GM15510 (cell line): ENCODE measurements around the gene DUSP7.

Experiments used
- POLR2A ChIP-seq: IDR thresholded peaks from 3 replicates; pipeline ENCODE4 v1.6.1; 2011; ENCODE audit warnings: borderline replicate concordance; ENCODE audit not compliant: insufficient read length; ENCODE audit errors: extremely low read depth

Gene DUSP7

DNA sequence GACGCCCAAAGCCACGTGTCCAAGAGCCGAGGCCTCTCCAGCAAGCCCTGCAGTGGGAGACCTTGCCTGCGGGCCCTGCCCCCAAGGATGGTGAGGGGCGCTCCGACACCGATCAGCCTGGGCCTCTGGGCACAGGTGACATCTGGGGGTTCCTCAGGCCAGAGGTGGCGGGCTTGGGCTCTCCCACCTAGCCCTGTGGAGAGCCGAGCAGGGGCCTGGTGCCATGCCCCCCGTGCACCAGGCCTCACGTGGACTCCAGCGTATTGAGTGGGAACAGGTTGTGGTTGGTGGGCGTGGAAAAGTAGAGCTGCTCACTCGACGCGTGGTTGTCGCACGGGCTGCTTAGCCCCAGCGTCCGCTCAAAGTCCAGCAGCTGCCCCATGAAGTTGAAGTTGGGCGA lies 5.8 kb downstream of the DUSP7 start:
- TF ChIP-seq POLR2A = no peak

DNA sequence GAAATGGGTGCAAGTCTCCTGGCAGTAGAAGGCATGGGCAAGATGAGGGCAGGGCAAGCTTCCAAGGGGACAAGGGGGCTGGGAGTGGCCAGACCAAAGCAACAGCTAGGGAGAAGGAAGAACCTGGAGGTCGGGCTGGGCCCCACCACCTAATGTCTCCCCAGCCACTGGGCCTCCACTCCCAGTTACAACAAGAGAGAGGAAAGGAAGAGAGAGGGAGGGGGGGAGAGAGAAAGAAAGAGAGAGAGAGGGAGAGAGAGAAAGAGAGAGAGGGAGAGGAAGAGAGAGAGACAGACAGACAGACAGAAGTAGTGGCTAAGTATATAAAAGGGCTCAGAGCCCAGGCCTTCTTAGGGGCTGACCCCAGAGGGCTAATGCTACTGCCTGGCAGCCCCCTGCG lies 6.9 kb downstream of the DUSP7 start:
- TF ChIP-seq POLR2A = no peak

DNA sequence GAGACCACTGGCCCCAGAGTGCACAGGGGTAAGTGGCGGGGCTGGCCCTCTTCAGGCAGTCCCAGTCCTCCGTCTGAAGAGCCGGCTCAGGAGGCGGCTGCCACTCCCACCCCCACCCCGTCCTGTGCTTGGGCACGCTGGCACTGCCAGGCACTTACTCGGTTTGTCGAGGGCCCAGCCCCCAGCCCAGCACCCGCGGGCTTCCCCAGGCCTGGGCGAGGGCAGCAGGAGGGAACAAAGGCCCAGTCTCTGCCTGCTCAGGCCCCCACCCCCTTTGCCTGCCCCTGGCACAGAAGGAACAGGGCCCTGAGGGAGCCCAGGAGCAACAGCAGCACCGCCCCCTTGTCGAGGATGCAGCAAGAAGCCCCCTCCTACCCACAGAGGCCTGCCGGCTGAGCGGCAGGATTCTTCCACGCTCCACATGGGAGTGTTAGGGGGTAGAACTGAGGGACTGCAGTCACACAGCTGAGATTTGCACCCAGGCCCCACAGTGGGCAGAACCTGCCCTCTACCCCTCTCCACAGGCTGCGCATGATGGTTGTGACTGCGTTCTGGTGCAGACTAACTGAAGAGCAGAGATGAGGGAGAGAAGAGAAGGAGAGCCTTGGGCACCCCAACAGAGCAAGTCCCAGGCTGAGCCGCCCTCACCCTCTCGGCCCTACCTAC lies 8.9 kb downstream of the DUSP7 start:
- no peak for TF ChIP-seq POLR2A

DNA sequence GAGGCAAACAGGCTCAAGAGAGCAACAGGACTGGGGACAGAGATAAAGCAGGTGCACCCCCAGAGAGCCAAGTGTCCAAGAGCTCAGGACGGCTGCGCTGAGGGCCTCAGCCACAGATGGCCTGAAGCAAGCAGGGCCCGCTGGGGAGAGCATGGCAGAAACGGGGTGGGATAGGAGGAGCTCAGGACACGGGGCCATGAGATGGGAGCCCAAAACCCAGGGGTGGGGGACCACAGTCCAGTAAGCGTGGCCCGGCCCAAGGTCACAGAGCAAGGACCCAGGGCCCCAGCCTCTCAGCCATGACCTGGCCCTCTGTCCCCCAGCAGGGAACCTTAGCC lies 9.5 kb downstream of the DUSP7 start:
- no peak for TF ChIP-seq POLR2A

DNA sequence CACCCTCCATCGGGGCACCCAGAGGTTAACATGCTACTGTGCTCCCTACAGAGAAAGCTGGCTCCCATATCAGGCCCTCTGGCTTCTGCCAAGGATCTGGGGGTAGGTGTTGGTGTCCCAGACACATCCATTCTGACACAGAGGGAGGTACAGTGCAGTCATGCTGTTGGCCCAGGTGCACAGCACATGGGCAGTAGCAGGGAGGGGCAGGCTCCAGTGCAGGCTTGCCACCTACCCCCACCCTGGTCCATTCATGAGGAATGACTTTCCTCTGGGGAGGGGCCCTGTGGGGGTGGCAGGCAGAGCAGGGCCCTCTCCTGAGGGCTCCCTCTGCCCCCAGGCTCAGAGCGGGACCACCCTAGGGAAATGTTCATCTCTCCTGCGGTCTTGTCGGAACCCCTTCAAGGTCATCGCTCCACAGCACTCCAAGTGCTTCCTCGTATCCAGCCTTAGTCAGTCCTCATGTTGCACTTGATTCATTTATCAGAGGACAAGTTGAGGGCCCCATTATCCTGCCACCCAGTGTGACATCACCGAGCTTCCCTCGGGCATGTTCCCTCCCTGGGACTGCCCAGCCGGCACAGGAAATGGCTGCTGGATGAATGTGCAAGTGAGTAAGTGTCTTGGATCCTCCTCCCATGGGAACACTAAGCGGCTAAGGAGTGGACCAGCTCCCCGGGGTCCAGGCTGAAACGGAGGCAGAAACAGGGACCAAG lies 10.0 kb downstream of the DUSP7 start:
- no peak for TF ChIP-seq POLR2A

DNA sequence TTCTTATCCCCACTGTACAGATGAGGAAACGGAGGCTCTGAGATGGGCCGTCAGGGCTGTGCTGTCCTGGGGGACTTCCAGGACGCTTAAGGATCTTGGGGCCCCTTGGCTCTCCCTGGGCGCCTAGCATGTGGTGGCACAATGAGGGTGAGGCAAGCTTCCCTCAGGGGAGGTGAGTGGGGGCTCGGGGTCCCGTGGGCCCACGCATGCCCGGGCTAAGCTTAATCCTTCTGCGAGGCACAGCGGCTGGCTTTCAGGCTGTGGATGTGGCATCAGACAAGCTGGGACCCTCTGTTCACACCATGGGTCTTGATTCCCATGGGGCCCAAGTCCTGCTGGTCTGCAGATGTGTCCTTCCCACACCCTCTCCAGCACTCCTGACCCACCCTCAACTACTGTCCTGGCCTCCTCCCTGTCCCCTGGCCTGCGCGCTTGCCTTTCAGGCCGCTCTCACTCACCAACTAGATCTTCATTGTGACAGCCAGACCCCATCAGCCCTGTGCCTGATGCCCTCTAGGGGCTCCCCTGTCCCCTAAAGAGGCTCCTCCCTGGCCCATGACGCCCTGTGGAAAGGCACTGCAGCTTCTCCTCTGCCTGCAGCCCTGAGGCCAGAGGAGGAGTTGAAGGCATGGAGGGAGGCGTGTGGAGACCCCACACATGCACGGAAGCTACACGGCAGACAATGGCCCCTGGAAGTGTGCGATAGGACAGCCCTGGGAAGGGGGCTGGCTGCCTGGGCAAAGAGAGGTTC lies 11.3 kb downstream of the DUSP7 start:
- TF ChIP-seq POLR2A = no peak

DNA sequence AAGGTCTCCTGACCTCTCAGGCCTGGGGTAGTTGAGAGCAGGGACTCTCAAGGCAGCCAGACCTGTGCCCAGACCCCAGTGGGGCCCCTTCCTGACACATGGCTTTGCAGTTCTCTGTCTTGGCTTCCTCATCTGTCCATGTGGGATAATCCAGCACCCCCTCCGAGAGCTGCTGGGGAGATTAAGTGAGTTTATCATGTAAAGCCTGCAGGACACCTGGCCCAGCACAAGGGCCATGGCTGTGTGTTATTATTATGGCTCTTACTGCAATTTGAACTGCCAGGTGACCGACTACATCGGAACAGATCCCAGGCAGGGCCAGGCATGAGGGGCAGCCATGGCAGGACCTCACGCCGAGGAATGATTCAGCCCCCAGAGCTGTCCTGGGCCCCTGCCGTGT lies 12.6 kb downstream of the DUSP7 start:
- no peak for TF ChIP-seq POLR2A

DNA sequence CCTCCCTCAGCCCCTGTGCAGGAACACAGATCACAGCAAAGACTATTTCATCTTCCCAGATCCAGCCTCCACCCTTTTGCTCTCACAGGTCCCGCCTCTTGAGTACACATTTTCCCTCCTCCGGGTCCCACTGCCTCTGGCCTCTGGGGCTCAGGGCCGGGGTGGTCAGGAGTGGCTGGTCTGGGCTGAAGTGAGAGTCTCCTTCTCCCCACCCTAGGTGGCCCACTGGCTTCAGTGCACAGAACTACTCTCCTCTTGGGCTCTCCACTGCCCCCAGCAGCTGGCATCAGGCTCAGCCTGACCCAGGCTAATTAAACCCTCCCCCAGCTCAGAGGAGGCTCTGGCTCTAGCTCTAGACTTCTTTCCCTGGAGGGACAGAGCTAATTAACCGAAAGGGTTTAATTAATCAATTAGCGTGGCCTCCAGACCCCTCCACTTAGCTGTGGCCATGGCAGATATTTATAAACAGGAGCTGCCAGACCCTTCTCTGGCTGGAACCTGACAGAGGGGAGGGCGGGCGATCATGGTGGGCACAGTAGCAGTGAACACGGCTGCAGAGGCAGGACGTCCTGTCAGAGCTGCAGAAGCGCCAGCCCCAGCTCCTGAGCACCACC lies 15.1 kb downstream of the DUSP7 start:
- no peak for TF ChIP-seq POLR2A

DNA sequence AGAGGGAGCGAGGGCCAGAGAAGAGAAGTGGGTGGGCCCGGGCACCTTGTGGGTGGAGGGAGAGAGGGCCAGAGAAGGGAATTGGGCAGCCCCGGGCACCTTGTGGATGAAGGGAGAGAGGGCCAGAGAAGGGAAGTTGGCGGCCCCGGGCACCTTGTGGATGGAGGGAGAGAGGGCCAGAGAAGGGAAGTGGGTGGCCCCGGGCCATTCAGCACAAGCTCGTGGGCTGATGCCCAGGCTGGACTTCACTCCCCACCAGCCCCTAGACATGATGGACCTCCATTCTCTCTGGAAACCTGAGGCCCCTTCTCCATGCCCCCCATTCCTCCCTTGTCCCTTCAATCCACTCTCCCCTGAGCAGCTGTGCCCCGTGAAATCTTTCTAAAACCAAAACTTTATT lies 15.8 kb downstream of the DUSP7 start:
- TF ChIP-seq POLR2A = no peak

DNA sequence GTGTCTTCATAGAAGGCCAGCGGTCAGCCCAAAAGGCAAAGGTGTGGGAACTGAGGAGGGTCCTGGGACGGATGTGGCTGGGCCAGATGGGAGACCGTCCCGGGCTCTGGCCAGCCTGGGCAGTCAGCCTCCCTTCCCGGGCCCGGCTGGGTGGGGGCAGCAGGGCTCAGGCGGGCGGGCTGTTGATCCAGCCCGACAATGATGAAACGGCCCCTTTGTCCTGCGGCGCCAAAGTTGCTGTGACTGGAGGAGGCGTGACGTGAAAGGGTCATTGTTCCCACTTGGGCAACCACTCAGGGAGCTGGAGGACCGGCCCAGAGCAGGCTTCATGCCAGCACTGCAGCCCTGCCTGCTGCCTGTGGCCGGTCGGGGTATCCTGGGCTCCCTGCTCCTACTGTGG lies 16.5 kb downstream of the DUSP7 start:
- TF ChIP-seq POLR2A = no peak

DNA sequence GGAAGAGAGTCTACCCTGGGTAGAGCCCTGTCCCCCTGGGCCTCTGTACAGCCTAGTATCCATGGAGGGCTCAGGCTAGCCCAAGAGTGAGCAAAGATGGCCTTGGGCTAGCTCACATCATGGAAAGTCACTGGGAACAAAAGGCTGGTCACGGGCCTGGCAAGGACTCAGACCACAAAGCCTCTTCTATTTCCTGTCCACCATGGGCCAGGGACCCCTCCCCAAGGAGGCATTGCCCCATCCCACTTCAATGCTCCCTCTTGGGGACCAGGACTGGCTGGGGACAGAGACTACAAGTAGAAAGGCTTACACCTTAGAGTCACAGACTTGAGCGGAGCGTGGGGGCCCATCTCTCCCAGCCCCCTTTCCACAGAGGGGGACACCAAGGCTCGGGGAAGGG lies 16.9 kb downstream of the DUSP7 start:
- TF ChIP-seq POLR2A = no peak

DNA sequence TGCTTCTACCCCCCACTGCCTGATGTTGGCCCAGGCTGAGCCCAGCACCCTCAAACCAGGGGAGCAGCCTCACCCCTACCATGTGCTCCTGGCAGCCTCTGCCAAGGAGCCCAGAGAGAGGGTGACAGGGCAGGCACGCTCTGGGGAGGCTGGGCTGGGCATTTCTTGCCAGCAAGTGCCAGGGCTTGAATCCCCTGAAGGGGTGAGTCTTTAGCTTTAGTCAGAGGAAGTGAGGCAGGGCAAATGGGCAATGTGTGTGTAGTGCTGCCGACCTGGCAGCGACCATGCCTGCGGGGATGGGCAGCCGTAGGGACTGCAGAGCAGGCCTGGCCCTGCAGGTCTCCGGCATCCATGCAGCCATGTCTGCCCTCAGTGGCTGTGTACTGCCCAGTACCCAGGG lies 18.1 kb downstream of the DUSP7 start:
- no peak for TF ChIP-seq POLR2A

DNA sequence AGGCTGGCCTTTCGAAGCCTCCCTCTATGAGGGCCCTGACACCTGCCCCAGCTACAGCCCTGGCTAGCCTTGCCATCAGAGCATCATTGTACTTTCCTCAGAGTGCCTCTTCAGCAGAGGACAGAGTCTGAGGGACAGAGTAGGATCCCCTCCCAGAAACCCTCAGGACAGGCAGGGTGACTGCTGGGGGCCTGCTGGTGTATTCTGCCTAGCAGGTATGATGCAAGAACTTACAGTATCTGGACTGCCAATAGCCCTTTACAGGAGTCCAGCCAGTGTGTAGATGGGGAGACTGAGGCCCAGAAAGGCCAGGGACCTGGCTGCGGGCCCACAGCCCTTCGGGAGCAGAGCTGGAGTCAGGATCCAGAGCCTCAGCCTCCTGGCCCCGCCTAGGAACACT lies 19.1 kb downstream of the DUSP7 start:
- TF ChIP-seq POLR2A = no peak

DNA sequence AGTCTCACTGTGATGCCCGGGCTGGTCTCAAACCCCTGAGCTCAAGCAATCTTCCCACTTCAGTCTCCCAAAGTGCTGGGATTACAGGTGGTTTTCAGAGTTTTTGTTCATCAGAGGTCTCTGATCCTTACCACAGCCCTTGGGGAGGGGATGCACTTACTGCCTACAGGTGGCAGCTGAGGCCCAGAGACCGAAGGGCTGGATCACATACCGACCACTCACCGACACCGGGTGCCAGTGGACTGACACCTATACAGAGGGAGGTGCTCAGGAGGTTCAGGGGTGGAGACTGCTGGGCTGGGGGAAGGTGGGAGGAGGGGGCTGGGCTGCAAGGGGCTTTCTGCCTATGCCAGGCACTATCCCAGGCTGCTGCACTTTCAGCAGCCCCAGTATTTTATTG lies 19.5 kb downstream of the DUSP7 start:
- no peak for TF ChIP-seq POLR2A

DNA sequence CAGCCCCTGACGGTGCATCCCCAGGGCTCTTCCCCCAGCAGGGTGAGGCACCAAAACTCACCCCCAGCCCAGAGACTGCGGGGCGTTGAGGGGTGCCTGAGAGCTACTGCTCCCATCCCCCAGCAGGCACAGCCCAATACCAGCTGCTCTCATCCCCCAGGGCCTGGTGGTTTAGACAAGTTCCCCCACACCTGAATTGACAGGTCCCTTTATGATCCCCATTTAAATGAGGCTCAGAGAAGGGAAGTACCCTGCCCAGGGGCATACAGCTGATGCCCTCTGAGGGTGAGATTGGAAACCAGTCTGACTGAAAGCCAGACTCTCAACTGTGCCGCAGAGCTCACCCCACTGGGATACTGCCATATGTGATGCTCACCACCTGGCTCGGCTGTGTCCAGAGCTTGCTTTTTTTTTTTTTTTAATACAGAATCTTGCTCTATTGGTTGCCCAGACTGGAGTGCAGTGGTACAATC lies 20.1 kb downstream of the DUSP7 start:
- TF ChIP-seq POLR2A = no peak

DNA sequence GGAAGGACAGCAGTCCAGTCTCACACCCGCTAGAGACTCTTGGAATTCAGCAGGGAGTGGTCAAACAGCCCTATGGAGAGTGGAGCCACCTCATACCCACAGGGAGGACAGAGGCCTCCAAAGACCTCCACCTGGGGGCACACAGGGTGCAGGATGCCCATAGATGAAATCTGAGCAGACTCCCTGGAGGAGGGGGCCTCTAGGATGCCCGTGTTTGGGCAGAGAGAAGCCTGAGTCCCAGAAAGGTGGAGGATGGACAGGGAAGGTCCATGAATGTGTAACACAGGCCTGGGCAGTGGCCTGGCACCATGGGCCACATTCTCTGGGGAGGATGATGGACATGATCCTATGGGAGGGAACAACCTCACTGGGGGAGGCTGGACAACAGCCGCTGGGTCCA lies 21.7 kb downstream of the DUSP7 start:
- no peak for TF ChIP-seq POLR2A

DNA sequence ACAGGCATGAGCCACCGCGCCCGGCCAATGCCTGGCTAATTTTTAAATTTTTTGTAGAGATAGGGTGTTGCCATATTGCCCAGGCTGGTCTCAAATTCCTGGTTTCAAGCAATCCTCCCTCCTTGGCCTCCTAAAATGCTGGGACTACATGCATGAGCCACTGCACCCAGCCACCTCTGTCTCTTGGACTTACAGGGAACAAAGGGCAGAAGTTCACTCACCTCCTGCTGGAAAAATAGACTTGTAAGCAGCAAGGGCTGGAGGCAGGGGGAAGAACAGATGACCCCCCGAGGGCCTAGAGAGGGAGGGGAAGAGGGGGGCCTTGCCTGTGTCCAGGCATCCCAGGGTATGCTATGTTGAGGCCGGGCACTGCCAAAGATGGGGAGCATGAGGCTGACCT lies 22.2 kb downstream of the DUSP7 start:
- no peak for TF ChIP-seq POLR2A
